Common myeloid progenitor, CD34-positive (primary cell): Measurements from ENCODE around the gene DNASE1.

Source experiments
- CTCF ChIA-PET: fragments of 350-600 bp; sonication (Branson Sonifier 250); formaldehyde crosslinking; loops from one replicate; lab custom pipeline; 2021; ENCODE audit warnings: antibody characterized with exemption; lab: Charles Lee
- POLR2A ChIA-PET: fragments of 350-600 bp; sonication (Branson Sonifier 250); formaldehyde crosslinking; loops from one replicate; lab custom pipeline; 2021; ENCODE audit warnings: antibody characterized with exemption; lab: Charles Lee
- DNase-seq, 3 donors: peaks; one replicate each; pipeline versions ENCODE4 v3.0.0 to v3.0.0-alpha.2; 2013
- H3K27ac ChIP-seq, 2 experiments: 1 replicate in 1 of 2; 2 replicates in 1 of 2; pipeline ENCODE4 v1.7.0; 2013; ENCODE audit warnings: inconsistent platforms in 2 of 2, low read length in 2 of 2, mild to moderate bottlenecking in 2 of 2, low read depth in 1 of 2, moderate library complexity in 1 of 2; ENCODE audit not compliant: severe bottlenecking in 2 of 2, insufficient read depth in 1 of 2, poor library complexity in 1 of 2
- H3K27me3 ChIP-seq, 5 experiments: replicated peaks in 2 of 5; 1 replicate in 3 of 5; 2 replicates in 2 of 5; pipeline versions ENCODE4 v1.6.1 to v1.7.0; 2013; ENCODE audit warnings: low read length in 4 of 5, mild to moderate bottlenecking in 2 of 5, moderate library complexity in 2 of 5, inconsistent platforms in 1 of 5; ENCODE audit not compliant: insufficient read depth in 5 of 5, control insufficient read depth in 4 of 5
- H3K36me3 ChIP-seq, 4 experiments: 1 replicate in 2 of 4; 2 replicates in 2 of 4; pipeline versions ENCODE4 v1.6.1 to v1.7.0; 2013; ENCODE audit warnings: low read length in 3 of 4, control low read depth in 1 of 4, mild to moderate bottlenecking in 1 of 4; ENCODE audit not compliant: control insufficient read depth in 4 of 4, insufficient read depth in 4 of 4
- H3K4me1 ChIP-seq, 4 experiments: 1 replicate in 3 of 4; 2 replicates in 1 of 4; pipeline versions ENCODE4 v1.6.1 to v1.7.1; 2013; ENCODE audit warnings: low read length in 3 of 4, mild to moderate bottlenecking in 3 of 4, control low read depth in 1 of 4, inconsistent platforms in 1 of 4, moderate library complexity in 1 of 4; ENCODE audit not compliant: control insufficient read depth in 4 of 4, insufficient read depth in 4 of 4; ENCODE audit errors: control extremely low read depth in 1 of 4
- H3K4me3 ChIP-seq, 7 experiments: 1 replicate in 4 of 7; 2 replicates in 3 of 7; pipeline versions ENCODE4 v1.5.1 to v1.7.0; 2013; ENCODE audit warnings: mild to moderate bottlenecking in 7 of 7, low read length in 6 of 7, moderate library complexity in 6 of 7, inconsistent platforms in 2 of 7, low read depth in 2 of 7, control low read depth in 1 of 7; ENCODE audit not compliant: insufficient read depth in 4 of 7, control insufficient read depth in 1 of 7; ENCODE audit errors: extremely low read depth in 1 of 7
- H3K9me3 ChIP-seq, 5 experiments: 1 replicate in 4 of 5; 2 replicates in 1 of 5; pipeline versions ENCODE4 v1.6.1 to v1.7.1; 2013; ENCODE audit warnings: low read length in 4 of 5, mild to moderate bottlenecking in 2 of 5, inconsistent platforms in 1 of 5, low read depth in 1 of 5, moderate library complexity in 1 of 5; ENCODE audit not compliant: control insufficient read depth in 4 of 5, insufficient read depth in 2 of 5; ENCODE audit errors: control extremely low read depth in 1 of 5
- WGBS: methylation state at CpG from one replicate; pipeline ENCODE4 v1.1.5; 2013; ENCODE audit not compliant: insufficient coverage; 5-methylcytosine and 5-hydroxymethylcytosine counted together

DNASE1 gene

DNA sequence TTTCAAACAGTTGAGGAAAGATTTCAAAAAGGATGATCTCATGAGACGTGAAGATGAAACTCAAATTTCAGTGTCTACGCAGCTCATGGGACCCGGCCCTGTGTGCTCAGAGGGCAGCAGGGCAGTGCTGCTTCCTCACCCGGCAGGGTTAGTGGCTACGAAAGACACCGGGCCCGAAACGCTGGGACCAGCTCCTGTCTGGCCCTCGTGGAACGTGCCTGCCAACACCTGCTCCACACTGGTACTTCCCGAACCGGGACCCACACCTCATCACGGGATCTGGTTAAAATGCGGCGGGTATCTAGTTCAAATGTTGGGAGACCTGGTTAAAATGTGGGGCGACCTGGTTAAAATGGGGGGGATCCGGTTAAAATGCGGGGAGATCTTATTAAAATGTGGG lies 18.7 kb downstream of the DNASE1 start:
- no peaks in the 10 kb centered on the region for H3K9me3 ChIP-seq
- no peak overlapping the region for H3K27ac ChIP-seq
- POLR2A ChIA-PET, result no interaction called here
- no peak for DNase-seq
- H3K4me3 ChIP-seq, result no peak overlapping the region
- CTCF ChIA-PET, result no interaction called here
- peaks cover 0 to 18% (median 16%) of the 10 kb centered on the region in 4 experiments for H3K4me1 ChIP-seq
- peaks cover 5 to 77% (median 37%) of the 10 kb centered on the region in 4 experiments for H3K36me3 ChIP-seq
- WGBS, result 97% methylated on average over 16 of the region's 18 CpGs
- H3K27me3 ChIP-seq, result no peaks in the 10 kb centered on the region

DNA sequence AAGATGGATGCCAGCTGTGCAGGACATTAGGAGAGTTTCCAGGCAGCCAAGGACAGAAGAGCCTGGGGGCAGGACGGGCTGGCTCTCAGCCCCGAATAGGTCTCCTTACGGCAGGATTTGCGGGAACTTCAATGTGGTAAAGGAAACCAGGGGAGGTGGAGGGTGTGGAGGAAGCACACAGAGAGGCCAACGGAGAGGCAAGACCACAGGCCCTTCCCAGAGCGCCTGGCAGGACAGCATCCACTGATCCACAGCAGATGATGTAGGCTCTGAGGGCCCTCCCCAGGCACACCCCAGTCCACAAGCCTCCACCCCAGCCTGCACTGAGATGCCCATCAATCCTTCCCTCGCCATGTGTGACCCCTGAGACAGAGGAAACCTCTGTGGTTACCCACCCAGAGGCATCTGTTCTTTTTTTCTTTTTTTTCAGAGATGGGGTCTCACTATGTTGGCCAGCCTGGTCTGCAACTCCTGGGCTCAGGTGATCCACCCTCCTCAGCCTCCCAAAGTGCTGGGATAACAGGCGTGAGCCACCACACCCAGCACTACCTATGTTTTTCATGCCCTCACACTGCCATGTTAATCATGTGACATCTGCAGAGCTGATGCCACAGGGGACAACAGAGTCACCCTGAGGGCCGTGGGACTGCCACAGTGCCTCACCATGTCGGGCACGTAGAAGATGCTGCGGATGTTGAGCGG lies 19.3 kb downstream of the DNASE1 start:
- POLR2A ChIA-PET, result no interaction called here
- Histone ChIP-seq H3K4me1 (peaks cover 0 to 13% (median 12%) of the 10 kb centered on the region in 4 experiments), H3K4me3 (no peak overlapping the region), H3K27me3 (no peaks in the 10 kb centered on the region), H3K27ac (no peak overlapping the region), H3K36me3 (peaks cover 3 to 75% (median 37%) of the 10 kb centered on the region in 4 experiments), H3K9me3 (no peaks in the 10 kb centered on the region)
- CTCF ChIA-PET, result no interaction called here
- 97% methylated on average over 10 of the region's 13 CpGs for WGBS
- DNase-seq, result no peak

DNA sequence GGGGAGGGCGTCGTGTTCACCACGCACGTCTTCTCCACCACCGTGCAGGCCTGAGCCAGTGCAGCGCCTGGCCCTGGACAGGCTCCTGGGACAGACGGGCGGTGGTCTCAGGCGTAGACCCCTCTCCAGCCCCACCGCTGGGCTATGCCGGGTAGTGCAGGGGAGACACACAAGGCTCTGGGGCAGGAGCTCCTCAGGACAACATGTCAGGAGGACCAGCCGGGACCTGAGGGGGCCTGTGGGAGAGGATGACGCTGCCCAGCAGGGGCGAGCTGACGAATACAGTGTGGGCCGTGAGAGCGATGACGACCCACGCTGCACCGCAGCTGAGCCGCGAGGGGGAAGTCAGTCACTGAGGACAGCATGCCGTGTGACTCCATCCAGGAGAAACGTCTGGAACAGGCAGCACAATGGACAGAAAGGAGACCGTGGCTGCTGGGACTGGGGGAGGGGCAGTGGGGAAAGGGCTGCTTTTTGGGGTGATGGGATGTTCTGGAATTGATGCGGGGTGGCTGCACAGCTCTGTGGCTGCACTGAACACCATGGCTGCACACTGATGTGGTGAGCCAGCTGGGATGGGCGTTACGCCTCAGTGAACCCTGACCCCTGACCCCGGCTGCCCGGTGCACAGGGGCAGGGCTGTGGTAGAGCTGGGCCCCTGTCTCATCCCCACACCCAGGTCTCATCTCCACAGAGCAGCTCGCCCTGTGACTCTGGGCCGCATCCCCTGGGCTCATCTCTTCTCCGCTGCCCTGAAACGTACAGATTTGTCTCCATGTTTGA lies 20.2 kb downstream of the DNASE1 start:
- H3K27me3 ChIP-seq, result no peaks in the 10 kb centered on the region
- ChIA-PET POLR2A (no interaction called here), CTCF (interaction anchor here (0.8 kb wide), 1 partner anchor 14 kb away, joined by 3 read pairs; no protein-coding TSS in a partner anchor)
- peaks cover 0 to 7% (median 7%) of the 10 kb centered on the region in 4 experiments for H3K4me1 ChIP-seq
- WGBS, result 98% methylated on average over 24 of the region's 34 CpGs
- peaks cover 4 to 75% (median 40%) of the 10 kb centered on the region in 4 experiments for H3K36me3 ChIP-seq
- H3K27ac ChIP-seq, result no peak overlapping the region
- H3K9me3 ChIP-seq, result no peaks in the 10 kb centered on the region
- DNase-seq, result no peak
- no peak overlapping the region for H3K4me3 ChIP-seq

DNA sequence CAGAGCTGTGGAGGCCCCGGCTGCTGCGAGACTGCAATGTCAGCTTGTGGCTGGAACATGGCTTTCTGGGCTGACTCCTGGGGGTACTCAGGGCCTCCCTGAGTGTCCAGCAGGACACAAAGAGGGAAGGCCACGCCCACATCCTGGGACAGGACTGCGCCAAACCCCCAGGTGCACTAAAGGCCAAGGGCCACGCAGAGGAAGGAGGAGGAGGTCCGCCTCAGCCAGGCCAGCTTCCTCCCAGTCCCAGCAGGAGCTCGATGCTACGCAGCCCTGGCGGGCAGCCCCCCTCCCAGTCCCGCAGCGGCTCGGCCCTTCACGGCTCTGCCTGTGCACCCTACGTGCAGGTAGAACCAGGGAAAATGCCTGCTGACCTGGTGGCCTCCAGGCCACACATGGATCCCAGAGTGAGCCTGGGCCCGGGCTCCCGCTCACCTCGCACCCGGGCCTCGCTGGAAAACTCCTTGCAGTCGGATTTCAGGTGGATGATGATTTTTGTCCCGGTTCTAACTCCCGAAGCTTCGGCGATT lies 21.2 kb downstream of the DNASE1 start:
- ChIA-PET POLR2A (no interaction called here), CTCF (interaction anchor here (0.8 kb wide), 1 partner anchor 13 kb away, joined by 3 read pairs; no protein-coding TSS in a partner anchor)
- H3K36me3 ChIP-seq, result peaks cover 4 to 79% (median 41%) of the 10 kb centered on the region in 4 experiments

DNA sequence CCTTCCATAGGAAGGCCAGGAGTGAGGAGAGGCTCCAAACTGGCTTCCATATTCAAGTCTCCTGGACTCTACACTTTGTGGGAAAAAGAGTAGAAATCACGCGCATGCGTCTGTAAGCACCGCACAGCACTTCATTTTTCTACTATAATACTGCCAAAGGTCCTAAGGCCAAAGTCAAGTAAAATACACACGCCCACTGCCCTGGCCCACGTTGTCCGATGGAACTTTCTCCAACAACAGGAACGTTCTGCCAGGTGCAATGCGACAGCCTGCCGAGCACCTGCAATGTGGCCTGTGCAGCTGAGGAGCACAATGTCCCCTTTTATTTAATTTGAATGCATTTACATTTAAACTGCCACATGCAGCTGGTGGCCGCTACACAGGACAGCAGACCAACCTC lies 23.5 kb downstream of the DNASE1 start:
- WGBS, result 97% methylated on average over 11 of the region's 11 CpGs
- H3K36me3 ChIP-seq, result peaks cover 5 to 67% (median 43%) of the 10 kb centered on the region in 4 experiments
- no peak overlapping the region for H3K27ac ChIP-seq
- ChIA-PET POLR2A (no interaction called here), CTCF (interaction anchor here (1.5 to 1.7 kb wide), 2 partner anchors 10 to 15 kb away, joined by 5 read pairs; no protein-coding TSS in a partner anchor)
- H3K27me3 ChIP-seq, result no peaks in the 10 kb centered on the region
- no peak overlapping the region for H3K4me3 ChIP-seq
- no peaks in the 10 kb centered on the region for H3K4me1 ChIP-seq
- DNase-seq, result no peak
- H3K9me3 ChIP-seq, result peaks cover 0 to 3% (median 0%) of the 10 kb centered on the region in 5 experiments

More for the DNA sequence above, 21.2 kb downstream of the DNASE1 start:
- Histone ChIP-seq H3K9me3 (no peaks in the 10 kb centered on the region), H3K27me3 (no peaks in the 10 kb centered on the region), H3K4me1 (peaks cover 0 to 5% (median 3%) of the 10 kb centered on the region in 4 experiments), H3K27ac (no peak overlapping the region), H3K4me3 (no peak overlapping the region)
- 95% methylated on average over 12 of the region's 24 CpGs for WGBS
- no peak for DNase-seq

DNA sequence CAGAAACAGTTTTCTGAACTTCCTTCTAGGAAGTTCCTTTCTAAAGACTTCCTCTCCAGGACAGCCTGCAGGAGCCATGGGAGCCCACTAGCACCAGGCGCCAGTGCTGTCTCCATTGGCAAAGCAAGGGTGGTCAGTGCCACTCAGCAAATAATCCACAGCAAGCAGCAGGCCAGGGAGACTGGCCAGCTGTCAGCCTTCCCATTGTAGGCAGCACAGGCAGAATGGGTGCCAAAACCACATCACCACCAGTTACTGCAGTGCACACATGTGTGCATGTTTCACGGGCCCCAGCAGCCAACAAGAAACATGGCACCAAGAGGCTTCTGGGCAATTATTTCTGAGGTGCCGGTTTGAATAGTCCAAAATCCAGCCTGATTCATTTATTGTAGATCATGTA lies 26.7 kb downstream of the DNASE1 start:
- Histone ChIP-seq H3K4me3 (no peak overlapping the region), H3K9me3 (peaks cover 0 to 3% (median 0%) of the 10 kb centered on the region in 5 experiments), H3K27ac (no peak overlapping the region), H3K4me1 (no peaks in the 10 kb centered on the region), H3K36me3 (peaks cover 11 to 60% (median 35%) of the 10 kb centered on the region in 4 experiments), H3K27me3 (no peaks in the 10 kb centered on the region)
- ChIA-PET CTCF (interaction anchor here (2.5 kb wide), 1 partner anchor 10 kb away, joined by 15 read pairs; no protein-coding TSS in a partner anchor), POLR2A (no interaction called here)
- DNase-seq, result no peak
- WGBS, result 100% methylated on average over 1 of the region's 3 CpGs
